Adrenal gland (tissue), 5 donors: ENCODE results near the gene TMC1.

Experiments
- POLR2A ChIP-seq, 2 donors: fragments of 450-650 bp; IDR thresholded peaks; one replicate each; pipeline ENCODE4 v1.6.1; 2017; ENCODE audit warnings: antibody characterized with exemption in 2 of 2, mild to moderate bottlenecking in 2 of 2, moderate library complexity in 1 of 2
- TF ChIP-seq, protein P1 (sequence below), 6 experiments: fragments of 450-650 bp in 4 of 6; fragments of 200-600 bp in 2 of 6; sonication (generic) in 1 of 6; IDR thresholded peaks; 1 replicate in 5 of 6; 2 replicates in 1 of 6; pipeline versions ENCODE4 v1.5.1 to v1.8.0; 2016 to 2021; ENCODE audit warnings: antibody characterized with exemption in 6 of 6, mild to moderate bottlenecking in 2 of 6, moderate library complexity in 1 of 6
- donor health status: DM: no; HTN: no; CAD: no.

DNA sequence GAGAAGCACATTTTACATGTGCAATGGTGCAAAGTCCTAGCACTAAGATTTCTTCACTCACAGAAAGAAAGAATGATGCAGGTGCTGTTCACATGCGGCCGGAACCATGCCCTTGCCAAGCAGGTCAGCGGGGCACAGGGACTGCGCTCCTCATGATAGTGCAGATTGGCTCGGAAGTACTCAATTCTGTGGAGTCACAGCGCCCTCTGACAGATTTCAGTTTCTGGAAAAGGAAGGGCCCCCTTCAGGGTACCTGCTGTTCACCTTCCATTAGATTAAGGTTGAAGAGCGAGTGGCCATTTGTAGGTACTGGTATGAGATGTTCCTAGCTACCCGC, 75.7 kb downstream of the TMC1 start:
- TF ChIP-seq, protein P1, sequence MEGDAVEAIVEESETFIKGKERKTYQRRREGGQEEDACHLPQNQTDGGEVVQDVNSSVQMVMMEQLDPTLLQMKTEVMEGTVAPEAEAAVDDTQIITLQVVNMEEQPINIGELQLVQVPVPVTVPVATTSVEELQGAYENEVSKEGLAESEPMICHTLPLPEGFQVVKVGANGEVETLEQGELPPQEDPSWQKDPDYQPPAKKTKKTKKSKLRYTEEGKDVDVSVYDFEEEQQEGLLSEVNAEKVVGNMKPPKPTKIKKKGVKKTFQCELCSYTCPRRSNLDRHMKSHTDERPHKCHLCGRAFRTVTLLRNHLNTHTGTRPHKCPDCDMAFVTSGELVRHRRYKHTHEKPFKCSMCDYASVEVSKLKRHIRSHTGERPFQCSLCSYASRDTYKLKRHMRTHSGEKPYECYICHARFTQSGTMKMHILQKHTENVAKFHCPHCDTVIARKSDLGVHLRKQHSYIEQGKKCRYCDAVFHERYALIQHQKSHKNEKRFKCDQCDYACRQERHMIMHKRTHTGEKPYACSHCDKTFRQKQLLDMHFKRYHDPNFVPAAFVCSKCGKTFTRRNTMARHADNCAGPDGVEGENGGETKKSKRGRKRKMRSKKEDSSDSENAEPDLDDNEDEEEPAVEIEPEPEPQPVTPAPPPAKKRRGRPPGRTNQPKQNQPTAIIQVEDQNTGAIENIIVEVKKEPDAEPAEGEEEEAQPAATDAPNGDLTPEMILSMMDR (IDR thresholded peaks at IDR 0.05), result no peak
- TF ChIP-seq POLR2A (IDR thresholded peaks at IDR 0.05), result no peak
